HepG2 (cell line): ENCODE measurements around the gene BMERB1. TPM values are rescaled to one million over a fixed set of nuclear protein-coding genes. Genes with fewer than 3 reads are reported as not detected.

Experiments used
- ARHGAP35 ChIP-seq: sonication (generic); formaldehyde crosslinking; IDR thresholded peaks from 2 replicates; pipeline ENCODE4 v1.9.0; 2022; ENCODE audit warnings: mild to moderate bottlenecking, inconsistent platforms, moderate library complexity, missing genetic modification reagents, borderline replicate concordance
- ELF1 ChIP-seq: sonication (generic); formaldehyde crosslinking; IDR thresholded peaks from 2 replicates; pipeline ENCODE4 v1.4.0; 2020; ENCODE audit warnings: missing genetic modification reagents
- GATAD2A ChIP-seq: IDR thresholded peaks from 2 replicates; pipeline ENCODE4 v1.6.1; 2016
- GZF1 ChIP-seq: sonication (generic); formaldehyde crosslinking; IDR thresholded peaks from 2 replicates; pipeline ENCODE4 v1.5.1; 2020; ENCODE audit warnings: mild to moderate bottlenecking, missing genetic modification reagents
- HDAC2 ChIP-seq: sonication (generic); formaldehyde crosslinking; IDR thresholded peaks from 2 replicates; pipeline ENCODE4 v1.4.0; 2020; ENCODE audit warnings: missing genetic modification reagents
- SALL1 ChIP-seq: sonication (generic); formaldehyde crosslinking; IDR thresholded peaks from 2 replicates; pipeline ENCODE4 v1.8.0; 2022; ENCODE audit warnings: mild to moderate bottlenecking, missing genetic modification reagents
- TEAD3 ChIP-seq: optimal IDR thresholded peaks from 2 replicates; pipeline ENCODE3; 2016; ENCODE audit warnings: borderline replicate concordance
- ZNF24 ChIP-seq: fragments of 450-650 bp; IDR thresholded peaks from 2 replicates; pipeline ENCODE4 v1.6.1; 2017; ENCODE audit warnings: antibody characterized with exemption, mild to moderate bottlenecking
- ZNF350 ChIP-seq: sonication (generic); formaldehyde crosslinking; IDR thresholded peaks from 2 replicates; pipeline ENCODE4 v1.4.0; 2020; ENCODE audit warnings: mild to moderate bottlenecking, low read depth, missing genetic modification reagents, borderline replicate concordance
- ZNF468 ChIP-seq: sonication (generic); formaldehyde crosslinking; IDR thresholded peaks from 2 replicates; pipeline ENCODE4 v1.8.0; 2022; ENCODE audit warnings: mild to moderate bottlenecking, moderate library complexity, missing genetic modification reagents
- ZNF501 ChIP-seq: sonication (generic); formaldehyde crosslinking; IDR thresholded peaks from 2 replicates; pipeline ENCODE4 v1.5.1; 2020; ENCODE audit warnings: mild to moderate bottlenecking, moderate library complexity, missing genetic modification reagents
- ZNF556 ChIP-seq: sonication (generic); formaldehyde crosslinking; IDR thresholded peaks from 2 replicates; pipeline ENCODE4 v1.4.0; 2020; ENCODE audit warnings: mild to moderate bottlenecking, missing genetic modification reagents, borderline replicate concordance
- polyA plus RNA-seq, 8 experiments: library from polyadenylated mRNA; depleted of rRNA in 3 of 8; stranded (reverse) in 7 of 8; unstranded in 1 of 8; fragments of >200 nt; fragmentation: Illumina TruSeq in 4 of 8; extraction: Trizol in 4 of 8; gene quantifications; 2 replicates each; pipeline versions ENCODE4 v1.2.1 to v1.2.3, GENCODE V29; 2011 to 2016; ENCODE audit warnings: low read depth in 4 of 8, missing spikeins in 1 of 8, mixed read lengths in 1 of 8; ENCODE audit not compliant: insufficient read depth in 1 of 8
- total RNA-seq, 5 experiments: library from RNA; depleted of rRNA; stranded (reverse); fragments of >200 nt; fragmentation: Illumina TruSeq; extraction: Trizol; gene quantifications; 2 replicates each; pipeline ENCODE4 v1.2.3, GENCODE V29; 2016; ENCODE audit warnings: low read depth in 1 of 5
- TF ChIP-seq, protein P1 (sequence below), 2 experiments: fragments of 450-650 bp in 1 of 2; sonication (generic) in 1 of 2; formaldehyde crosslinking in 1 of 2; IDR thresholded peaks; 2 replicates each; pipeline versions ENCODE4 v1.6.1 to v1.8.0; 2016 to 2022; ENCODE audit warnings: antibody characterized with exemption in 1 of 2, mild to moderate bottlenecking in 1 of 2, missing genetic modification reagents in 1 of 2
- TF ChIP-seq, protein P2 (sequence below): sonication (generic); formaldehyde crosslinking; IDR thresholded peaks from 2 replicates; pipeline ENCODE4 v1.4.0; 2020; ENCODE audit warnings: mild to moderate bottlenecking, low read depth, missing genetic modification reagents
- TF ChIP-seq, protein P3 (sequence below): sonication (generic); formaldehyde crosslinking; IDR thresholded peaks from 2 replicates; pipeline ENCODE4 v1.4.0; 2020; ENCODE audit warnings: missing genetic modification reagents, low read depth, mild to moderate bottlenecking, borderline replicate concordance
- TF ChIP-seq, protein P4 (sequence below): sonication (generic); formaldehyde crosslinking; IDR thresholded peaks from 2 replicates; pipeline ENCODE4 v1.5.0; 2020; ENCODE audit warnings: missing genetic modification reagents

Gene BMERB1
- total and polyA plus RNA-seq, 2 of the 13 experiments (the other 11 are each of a cell fraction or from before 2014, with no cell fraction given): 1.4 TPM

DNA sequence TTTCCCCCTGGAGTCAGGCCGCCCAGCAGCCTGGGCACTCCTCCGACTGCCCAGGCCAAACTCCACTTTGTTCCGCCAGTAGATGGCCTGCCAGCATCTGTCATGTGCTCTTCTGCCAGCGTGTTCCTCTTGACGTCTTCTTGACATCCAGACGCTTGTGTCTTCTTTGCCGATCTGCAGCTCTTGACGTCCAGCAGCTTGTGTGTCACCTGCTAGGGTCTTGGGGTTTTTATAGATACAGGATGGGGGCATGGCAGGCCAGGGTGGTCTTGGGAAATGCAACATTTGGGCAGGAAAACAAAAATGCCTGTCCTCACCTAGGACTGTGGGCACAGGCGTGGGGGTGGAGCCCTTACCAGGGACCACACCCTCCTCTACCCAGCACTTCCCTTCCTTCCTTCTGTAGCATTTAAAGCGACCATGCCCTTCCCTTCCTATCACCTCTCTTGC lies 88.7 kb downstream of the BMERB1 start (continued):
- TF ChIP-seq, protein P1, sequence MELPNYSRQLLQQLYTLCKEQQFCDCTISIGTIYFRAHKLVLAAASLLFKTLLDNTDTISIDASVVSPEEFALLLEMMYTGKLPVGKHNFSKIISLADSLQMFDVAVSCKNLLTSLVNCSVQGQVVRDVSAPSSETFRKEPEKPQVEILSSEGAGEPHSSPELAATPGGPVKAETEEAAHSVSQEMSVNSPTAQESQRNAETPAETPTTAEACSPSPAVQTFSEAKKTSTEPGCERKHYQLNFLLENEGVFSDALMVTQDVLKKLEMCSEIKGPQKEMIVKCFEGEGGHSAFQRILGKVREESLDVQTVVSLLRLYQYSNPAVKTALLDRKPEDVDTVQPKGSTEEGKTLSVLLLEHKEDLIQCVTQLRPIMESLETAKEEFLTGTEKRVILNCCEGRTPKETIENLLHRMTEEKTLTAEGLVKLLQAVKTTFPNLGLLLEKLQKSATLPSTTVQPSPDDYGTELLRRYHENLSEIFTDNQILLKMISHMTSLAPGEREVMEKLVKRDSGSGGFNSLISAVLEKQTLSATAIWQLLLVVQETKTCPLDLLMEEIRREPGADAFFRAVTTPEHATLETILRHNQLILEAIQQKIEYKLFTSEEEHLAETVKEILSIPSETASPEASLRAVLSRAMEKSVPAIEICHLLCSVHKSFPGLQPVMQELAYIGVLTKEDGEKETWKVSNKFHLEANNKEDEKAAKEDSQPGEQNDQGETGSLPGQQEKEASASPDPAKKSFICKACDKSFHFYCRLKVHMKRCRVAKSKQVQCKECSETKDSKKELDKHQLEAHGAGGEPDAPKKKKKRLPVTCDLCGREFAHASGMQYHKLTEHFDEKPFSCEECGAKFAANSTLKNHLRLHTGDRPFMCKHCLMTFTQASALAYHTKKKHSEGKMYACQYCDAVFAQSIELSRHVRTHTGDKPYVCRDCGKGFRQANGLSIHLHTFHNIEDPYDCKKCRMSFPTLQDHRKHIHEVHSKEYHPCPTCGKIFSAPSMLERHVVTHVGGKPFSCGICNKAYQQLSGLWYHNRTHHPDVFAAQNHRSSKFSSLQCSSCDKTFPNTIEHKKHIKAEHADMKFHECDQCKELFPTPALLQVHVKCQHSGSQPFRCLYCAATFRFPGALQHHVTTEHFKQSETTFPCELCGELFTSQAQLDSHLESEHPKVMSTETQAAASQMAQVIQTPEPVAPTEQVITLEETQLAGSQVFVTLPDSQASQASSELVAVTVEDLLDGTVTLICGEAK (IDR thresholded peaks at IDR 0.05): no peak
- TF ChIP-seq, protein P1 (CRISPR knock-in tag; IDR thresholded peaks at IDR 0.05): no peak
- peak; percentile 62 for TF ChIP-seq TEAD3 (CRISPR knock-in tag)
- no peak for TF ChIP-seq ZNF24
- TF ChIP-seq, protein P2, sequence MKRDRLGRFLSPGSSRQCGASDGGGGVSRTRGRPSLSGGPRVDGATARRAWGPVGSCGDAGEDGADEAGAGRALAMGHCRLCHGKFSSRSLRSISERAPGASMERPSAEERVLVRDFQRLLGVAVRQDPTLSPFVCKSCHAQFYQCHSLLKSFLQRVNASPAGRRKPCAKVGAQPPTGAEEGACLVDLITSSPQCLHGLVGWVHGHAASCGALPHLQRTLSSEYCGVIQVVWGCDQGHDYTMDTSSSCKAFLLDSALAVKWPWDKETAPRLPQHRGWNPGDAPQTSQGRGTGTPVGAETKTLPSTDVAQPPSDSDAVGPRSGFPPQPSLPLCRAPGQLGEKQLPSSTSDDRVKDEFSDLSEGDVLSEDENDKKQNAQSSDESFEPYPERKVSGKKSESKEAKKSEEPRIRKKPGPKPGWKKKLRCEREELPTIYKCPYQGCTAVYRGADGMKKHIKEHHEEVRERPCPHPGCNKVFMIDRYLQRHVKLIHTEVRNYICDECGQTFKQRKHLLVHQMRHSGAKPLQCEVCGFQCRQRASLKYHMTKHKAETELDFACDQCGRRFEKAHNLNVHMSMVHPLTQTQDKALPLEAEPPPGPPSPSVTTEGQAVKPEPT (CRISPR knock-in tag): peak; percentile 57; the same call in 1 of the 2 replicates
- TF ChIP-seq ARHGAP35: no peak
- TF ChIP-seq ZNF501 (CRISPR knock-in tag): 0 out of 2 replicates have a peak, but pooled peaks have one; percentile 43
- TF ChIP-seq, protein P3, sequence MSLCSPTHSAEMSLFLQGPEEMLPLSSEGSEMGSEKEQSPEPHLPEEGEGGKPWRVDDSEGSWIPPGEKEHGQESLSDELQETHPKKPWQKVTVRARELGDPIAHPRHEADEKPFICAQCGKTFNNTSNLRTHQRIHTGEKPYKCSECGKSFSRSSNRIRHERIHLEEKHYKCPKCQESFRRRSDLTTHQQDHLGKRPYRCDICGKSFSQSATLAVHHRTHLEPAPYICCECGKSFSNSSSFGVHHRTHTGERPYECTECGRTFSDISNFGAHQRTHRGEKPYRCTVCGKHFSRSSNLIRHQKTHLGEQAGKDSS (CRISPR knock-in tag): peak; percentile 75; the same call in 1 of the 2 replicates
- TF ChIP-seq, protein P4, sequence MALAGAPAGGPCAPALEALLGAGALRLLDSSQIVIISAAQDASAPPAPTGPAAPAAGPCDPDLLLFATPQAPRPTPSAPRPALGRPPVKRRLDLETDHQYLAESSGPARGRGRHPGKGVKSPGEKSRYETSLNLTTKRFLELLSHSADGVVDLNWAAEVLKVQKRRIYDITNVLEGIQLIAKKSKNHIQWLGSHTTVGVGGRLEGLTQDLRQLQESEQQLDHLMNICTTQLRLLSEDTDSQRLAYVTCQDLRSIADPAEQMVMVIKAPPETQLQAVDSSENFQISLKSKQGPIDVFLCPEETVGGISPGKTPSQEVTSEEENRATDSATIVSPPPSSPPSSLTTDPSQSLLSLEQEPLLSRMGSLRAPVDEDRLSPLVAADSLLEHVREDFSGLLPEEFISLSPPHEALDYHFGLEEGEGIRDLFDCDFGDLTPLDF (CRISPR knock-in tag): no peak
- TF ChIP-seq GATAD2A: peak; percentile 48
- TF ChIP-seq GZF1 (CRISPR knock-in tag): no peak
- TF ChIP-seq HDAC2: peak; percentile 33; the same call in 1 of the 2 replicates
- peak; percentile 53; the same call in 1 of the 2 replicates for TF ChIP-seq ZNF556 (CRISPR knock-in tag)
- TF ChIP-seq ELF1 (CRISPR knock-in tag): peak; percentile 21; the same call in 1 of the 2 replicates
- TF ChIP-seq ZNF468 (CRISPR knock-in tag): 0 out of 2 replicates have a peak, but pooled peaks have one; percentile 39
- TF ChIP-seq ZNF350 (CRISPR knock-in tag): peak; percentile 63; the same call in 1 of the 2 replicates
- peak; percentile 50 for TF ChIP-seq SALL1
